ENCODE results near the gene KATNAL2.

- TF ChIP-seq POLR2A (IDR thresholded peaks at IDR 0.05; ENCODE audit: low read length) (no peak), GATA1 (IDR thresholded peaks at IDR 0.05; ENCODE audit: low read depth, low read length) (no peak)
Measured at GRCh38 chr18:46877329-46877987, 39.9 kb upstream of the KATNAL2 start.
